NOMO-1 (cell line): Measurements from ENCODE around the gene DLK1.

Experiments
- DNase-seq, 2 experiments: peaks; one replicate each; lab custom pipeline; 2025; ENCODE audit not compliant: unreplicated experiment in 2 of 2; lab: John Stamatoyannopoulos, UW

DLK1 gene

DNA sequence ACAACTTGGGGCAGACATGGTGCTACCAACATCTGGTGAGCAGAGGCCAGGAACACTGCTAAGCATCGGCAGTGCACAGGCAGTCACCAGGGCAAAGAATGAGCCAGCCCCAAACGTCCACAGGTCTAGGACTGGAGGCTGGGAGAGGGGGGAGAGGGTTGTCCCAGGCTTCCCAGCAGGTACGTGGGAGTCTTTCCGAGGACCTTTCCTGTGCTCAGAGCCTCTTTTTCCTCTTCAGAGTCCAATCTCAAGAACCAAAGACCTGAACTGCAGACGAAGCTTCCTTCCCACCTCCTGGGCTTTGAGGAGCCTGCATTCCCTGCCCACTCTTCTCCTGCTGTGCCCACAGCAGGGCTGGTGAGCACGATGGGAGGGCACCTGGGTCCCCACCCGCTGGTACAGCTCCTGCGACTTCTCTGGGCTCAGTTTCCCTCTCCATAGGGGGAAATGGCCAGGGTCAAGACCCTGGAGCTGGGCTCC lies 48.7 kb downstream of the DLK1 start:
- DNase-seq, result no peak

DNA sequence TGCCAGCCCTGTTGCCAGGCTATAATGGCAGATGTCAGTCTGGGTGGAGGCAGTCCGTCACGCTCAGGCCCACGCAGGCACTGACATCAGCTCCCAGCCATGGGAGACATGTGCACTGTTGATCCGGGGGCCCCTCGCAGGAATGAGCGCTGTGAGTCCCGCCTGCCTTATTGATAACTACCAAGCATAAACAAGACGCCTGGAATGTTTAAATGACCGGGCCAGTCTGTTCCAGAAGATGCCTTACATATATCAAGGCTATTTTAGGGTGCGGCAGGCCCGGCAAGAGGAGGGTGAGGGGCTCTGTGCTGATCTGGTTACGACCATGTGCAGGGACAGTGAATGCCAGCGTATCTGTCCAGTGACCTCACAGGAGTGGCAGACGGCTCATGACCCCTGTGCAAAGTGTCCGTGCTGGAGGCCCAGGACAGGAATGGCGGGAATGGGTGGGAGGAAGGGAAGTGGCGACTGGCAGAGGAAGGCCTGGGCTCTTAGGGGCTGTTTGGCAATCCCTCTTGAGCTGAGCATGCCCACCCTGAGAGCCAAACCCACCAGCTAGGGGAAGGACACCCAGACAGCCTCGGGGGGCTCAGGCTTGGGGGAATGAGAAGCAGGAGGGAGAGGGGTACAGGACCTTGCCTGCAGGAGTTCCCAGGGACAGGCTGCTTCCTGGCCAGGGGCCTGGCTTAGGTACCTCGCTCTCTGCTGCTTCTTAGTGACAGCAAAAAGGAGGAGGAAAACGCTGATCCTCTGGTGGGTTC lies 49.3 kb downstream of the DLK1 start:
- no peak for DNase-seq

DNA sequence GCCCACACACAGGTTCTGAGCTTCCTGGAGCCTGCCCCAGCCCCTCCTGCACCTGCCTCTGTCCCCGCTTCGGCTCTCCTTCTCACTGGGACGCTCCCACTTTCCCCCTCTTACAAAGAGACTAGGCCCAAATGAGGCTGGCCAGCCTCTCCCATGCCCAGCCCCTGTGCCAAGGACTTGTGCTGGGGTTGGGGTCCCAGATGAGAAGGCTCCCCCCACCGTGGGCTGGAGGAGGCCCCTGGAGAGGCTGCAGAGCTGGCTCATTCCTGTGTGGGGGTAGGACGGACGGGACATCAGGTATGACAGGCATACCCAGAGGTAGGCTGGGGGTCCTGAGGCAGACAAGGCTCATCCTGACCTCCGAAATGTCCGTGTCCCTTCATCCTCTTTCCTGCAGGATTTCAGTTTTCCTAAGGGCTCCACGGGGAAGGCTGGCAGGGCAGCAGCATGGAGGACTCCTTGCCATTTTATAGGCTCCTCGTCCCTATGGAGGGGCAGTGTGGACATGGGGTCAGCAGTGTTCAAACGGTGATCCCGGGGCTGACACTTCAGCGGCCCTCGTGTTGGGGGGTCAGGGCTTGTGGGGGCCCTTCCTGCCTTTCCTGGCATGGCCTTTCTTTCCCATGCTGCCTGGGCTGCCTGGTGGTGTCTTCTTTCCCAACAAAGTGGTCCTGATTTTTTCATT lies 50.1 kb downstream of the DLK1 start:
- no peak for DNase-seq

DNA sequence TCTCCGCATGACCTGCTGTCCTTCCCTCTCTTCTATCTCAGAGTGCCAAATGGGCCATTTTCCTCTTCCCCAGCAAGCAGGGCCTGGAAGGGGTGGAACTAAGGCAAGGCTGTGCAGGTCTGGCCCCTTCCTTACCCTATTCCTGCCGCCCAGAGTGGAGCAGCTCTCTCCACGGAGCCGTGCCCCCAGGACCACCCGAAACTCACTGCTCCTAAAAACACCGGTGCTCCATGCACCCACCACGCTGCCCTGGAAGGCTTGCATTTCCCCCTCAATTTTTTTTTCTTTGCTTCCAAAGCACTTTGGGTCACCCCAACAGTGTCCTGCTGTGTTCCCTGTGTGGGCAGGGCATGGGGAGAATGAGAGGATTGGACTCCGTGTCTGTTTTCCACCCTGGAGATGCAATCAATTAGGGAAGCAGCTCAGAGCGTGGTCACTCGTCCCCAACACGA lies 50.7 kb downstream of the DLK1 start:
- DNase-seq, result no peak

DNA sequence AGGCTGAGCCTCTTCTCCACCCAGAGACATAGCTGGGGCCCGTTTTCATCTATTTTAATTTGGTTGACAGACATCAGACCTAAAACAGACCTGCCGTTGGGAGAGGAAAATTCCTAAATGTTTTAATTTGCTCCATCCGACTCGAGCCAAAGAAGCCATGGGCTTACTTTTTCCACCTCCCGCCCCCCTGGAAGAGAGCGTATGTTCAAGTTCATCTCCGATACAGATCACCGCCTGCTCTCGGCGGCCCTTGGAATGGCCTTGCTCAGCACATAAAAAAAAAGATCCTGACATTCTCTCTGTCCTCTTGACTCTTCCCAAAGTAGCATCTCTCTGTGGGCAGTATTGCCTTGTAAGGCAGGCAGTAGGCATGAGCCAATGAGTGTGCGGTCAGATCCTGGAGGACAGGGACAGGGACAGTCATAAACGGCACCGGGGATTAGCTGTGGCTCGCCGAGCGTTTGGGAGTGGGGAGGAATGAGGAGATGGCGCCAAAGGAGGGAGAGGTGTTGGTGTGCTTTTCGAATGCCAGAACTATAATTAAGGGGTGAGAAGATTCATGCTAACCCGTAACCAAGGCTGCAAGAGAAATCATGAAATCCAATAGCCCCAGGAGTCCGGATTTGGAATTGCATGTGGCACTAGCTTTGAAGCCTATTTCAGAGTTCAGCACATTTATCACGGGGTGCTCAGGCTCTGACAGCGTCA lies 51.3 kb downstream of the DLK1 start:
- DNase-seq, result no peak

DNA sequence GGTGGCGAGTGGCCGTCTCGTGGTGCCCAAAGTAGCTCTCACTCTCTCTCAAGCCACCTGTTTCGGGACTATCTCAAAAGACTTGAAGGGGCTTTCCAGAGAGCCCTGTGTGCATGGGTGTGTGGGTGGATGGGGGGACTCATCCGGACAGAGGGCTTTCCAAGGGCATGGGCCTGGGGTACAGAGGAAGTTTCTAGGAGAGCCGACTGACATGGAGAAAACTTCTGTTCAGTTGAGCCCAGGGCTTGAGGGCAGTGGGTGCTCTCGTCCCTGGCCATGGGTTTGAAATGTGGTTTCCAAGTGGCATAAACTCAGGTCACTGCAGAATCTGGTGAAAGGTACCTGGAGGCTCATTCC lies 51.8 kb downstream of the DLK1 start:
- no peak for DNase-seq

DNA sequence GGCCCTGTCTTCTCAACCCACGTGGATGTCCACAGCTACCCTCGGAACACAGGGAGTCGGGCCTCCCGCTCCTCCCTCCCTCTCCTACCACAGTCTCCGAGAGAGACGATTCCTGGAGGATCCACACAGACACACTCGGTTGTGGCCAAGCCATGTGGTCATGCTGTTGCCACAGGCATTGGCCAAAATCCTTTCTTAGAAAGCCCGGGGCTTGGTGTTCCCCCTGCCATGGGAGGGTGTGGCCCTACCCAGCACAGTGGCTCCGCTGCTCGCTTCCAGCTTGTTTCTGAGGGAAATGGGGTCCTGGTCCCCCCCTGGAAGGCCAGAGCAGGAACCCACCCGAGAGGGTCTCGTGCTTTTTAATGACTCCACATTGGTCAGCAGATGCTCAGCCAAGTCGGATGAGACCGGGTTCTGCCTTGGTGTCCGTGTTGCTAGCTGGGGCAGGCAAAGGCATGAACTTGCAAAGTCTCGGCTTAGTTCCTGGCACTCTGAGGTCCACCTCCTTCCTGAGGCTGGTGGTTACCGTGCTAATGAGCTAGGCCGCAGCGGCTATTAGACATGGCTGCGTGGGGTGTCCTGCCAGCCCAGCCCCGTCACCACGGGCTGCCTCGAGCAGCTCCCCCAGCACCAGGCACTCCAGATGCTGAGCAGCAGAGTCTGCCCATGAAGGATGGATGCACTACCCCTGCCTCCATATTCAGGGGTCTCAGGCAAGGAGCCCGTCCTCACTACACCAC lies 52.4 kb downstream of the DLK1 start:
- DNase-seq, result no peak

DNA sequence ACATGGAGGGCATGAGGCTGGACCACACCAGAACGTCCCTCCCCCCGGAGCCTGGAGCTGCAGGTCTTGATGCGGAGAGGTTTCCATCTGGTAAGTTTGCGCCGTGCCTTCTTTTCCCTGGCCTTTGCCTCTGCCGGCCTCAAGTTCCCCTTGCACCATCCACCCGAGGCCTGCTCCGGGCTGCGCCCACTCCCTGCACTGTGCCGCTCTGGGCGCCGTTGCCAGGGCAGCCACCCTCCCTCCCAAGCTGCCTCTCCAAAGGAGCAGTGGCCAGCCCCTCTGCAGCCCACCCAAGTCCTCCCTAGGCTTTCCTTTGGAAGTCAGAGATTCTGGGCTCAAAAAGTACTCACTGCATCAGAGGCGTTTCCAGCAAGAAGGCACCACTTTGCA lies 53.0 kb downstream of the DLK1 start:
- no peak for DNase-seq

DNA sequence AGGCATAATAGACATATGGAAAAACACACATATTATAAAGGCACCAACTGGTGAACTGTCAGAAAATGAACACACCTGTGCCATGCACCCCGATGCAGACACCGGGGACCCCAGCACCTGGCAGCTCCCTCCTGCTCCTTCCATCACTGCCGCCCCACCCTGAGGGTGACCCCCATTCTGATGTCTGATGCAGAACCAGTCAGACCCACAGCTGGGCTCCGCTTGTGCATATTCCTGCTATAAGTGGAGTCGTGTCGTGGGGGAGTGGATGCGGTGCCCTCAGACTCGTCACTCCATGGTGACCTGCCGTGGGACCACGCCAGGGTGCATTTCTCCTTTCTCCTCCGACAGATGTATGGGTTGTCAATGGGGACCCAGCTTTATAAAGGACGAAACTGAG lies 53.6 kb downstream of the DLK1 start:
- DNase-seq, result no peak

DNA sequence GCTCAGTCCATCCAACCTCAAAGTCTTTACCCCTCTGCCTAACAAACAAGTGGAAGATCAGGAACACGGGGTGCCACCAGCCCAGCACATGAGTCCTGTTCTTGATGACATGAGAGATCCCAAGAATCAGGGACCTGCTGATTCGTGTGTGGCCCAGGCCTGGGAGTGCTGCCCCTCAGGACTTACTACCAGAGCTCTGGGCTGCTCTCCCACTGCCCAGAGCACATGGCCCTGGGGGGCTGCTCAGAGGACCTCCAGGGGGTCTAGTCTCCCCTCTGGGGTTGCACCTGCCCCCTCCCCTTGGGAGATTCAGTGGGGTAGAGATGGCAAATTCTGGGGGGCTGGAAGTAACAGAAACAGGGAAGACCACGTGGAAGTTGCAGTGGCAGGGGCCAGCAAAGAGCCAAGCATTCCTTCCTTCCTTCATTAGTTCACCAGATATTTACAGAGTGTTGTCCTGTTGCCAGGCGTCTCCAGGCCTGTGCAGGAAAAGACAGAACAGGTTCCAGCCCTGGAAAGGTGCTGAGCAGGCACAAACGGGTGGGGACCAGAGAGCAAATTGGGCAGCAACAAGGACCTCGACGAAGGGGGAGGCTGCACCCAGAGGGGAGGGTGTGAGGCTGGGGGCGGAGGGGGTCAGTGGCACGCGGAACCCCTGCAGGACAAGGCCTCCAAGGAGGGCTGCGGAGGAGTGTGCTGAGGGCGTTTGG lies 54.1 kb downstream of the DLK1 start:
- DNase-seq, result no peak

DNA sequence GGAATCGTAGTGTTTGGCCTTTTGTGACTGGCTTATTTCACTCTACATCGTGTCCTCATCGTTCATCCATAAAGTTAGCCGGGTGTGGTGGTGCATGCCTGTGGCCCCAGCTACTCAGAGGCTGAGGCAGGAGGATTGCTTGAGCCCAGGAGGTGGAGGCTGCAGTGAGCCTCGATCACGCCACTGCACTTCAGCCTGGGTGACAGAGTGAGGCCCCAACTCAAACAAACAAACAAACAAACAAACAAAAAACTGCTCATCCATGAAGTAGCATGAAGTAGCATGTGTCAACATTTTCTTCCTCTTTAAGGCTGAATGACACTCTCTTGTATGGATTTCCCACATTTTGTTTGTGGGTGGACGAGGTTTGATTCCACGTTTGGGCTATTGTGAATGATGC lies 55.3 kb downstream of the DLK1 start:
- no peak for DNase-seq

DNA sequence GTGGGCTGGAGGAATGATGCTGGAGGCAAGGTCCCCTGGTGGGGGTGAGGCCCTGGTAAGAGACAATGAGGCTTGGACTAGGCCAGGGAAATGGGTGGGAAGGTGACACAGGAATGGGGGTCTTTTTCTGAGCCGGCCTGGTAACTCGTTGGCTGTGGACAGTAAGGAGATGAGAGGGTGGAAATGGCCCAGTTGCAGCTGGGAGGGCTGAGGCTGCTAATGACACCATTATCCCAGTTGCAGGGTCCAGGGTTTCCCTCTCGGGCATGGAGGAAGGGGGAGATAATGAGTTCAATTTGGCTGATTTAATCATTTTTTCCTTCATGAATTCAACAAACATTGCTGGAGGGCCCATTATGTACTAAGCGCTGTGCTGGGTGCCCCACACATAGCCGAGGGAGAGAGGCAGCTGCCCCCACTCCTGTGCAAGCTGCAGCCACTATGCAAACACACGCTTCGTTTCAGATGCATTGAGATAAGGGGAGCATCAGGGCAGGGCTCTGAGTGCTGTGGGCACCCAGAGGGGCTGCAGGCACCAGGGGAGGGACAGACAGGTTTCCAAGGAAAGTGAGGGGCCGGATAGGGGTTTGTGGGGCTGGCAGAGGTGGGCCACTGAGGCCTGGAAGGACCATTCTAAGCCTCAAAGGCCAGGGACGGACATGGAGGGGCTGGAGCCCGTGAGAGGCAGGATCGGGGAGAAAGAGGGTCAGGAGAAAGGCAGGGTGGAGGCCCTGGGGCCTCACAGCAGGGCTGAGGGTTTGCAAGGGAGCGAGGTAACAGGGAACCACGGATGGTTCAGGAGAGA lies 56.0 kb downstream of the DLK1 start:
- DNase-seq, result no peak

DNA sequence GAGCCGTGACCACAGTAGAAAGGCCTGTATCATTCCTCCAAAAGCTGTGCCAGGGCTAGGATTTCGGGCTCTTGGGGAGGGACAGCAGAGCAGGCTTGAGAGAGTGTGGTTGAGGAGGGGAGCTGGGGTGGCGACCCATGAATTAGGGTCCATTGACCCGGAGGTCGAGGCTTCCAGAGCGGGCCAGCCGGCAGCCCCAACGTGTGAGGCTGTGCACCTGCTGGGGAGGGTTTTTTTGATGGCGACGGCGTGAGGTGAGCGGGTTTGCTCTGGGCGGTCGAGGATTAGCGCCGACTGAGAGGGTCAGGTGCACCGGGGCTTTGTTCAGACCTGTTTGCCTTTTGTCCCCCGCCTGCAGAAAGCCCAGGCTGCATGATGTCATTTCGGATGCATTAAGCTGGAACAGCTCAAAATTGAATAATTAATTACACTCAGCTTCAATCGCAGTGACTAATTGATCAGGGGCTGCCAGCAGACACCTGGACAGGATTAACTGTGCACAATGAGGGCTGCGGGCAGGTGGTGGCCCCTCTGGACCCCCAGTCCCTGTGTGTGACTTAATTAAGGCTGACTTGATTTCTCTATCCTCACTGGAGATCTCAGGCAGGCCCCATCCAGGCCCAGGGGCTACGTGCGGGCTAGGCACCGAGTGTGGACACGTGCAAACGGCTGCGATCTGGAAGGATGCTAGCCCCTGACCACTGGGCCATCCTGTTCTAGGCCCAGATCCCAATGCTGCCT lies 57.1 kb downstream of the DLK1 start:
- no peak for DNase-seq

DNA sequence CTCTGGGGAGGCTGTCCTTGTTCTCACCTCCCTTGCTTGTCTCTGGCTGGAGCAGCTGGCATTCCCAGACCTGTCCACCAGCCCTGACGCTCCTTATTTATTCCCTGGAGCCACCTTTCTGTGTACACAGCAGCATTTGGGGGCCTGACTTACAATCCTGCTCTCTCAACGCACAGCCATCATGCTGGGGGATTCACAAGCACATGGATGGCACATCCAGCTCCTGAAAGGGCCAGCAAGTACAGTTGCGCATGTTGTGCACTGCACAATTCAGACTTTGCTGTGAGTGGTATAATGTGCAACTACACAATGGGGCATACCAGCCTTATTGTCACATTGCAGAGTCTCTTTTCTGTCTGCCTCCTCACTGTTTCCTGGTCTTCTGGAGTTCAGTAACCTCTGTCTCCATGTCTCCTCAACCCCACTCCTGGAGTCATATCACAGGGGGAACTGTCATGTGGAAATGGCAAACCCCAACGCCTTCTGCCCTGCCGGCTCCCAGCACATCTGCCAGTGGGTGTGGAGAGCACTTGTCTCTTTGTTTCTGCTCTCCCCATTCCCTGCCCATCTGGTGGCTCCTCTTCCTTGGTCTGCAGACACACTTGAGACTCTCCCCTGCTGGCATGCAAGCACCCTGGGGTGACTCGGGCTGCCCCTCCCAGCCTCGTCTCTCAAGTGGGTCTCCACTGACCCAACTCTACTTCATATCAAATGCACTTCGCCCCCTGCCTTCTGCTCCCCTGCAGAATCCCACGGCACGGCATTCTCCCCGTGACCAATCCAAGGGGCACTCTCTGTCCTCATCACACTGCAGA lies 58.0 kb downstream of the DLK1 start:
- DNase-seq, result no peak

DNA sequence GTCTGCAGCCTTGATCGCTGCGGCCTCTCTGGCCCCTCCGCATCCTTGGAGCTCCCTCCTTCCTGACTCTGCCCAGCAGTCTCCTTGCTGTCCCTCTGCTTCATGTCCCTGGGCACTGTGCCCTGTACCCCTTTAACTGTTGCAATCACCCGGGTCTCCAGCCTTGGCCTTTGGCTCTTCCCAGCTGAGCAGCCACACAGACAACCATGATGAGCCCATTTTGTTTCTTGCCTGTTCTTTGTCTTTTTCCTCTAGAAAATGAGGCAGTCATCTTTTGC lies 58.6 kb downstream of the DLK1 start:
- no peak for DNase-seq

DNA sequence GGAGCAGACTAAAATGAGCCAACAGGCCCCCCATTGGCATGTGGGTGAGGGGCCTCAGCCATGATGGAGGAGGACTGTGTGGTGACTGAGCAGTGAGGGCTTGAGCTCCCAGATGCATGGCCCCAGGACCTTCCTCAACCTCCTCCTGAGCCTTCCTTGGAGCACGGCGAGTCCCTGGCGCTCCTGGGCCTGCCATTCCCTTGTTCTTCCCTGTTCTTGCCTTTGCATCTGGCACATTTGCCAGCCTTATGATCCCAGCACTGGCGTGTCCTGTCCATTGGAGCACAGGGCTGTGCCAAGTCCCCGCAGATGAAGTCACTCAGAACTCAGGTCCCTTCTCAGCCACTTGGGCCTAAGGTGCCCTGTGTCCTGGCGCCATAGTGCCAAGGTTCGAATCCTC lies 58.9 kb downstream of the DLK1 start:
- DNase-seq, result no peak

DNA sequence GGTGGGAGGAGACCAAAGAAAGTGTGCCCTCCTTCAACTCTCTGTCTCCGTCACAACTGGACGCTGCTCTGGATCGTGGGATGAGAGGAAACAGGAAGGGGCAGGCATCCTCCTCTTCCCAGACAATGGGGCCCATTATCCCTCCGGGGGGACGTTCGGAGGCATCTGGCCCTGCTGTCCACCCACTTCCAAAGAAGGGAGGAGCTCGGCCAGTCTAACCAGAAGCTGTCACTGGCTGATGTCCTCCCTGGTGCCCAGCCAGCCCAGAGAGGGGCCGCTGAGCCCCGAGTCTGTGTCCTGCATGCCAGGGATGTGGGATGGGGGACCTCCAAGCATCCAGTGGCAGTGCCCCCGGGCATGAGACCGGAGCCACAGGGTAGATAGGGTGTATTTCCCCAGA lies 59.4 kb downstream of the DLK1 start:
- DNase-seq, result no peak

DNA sequence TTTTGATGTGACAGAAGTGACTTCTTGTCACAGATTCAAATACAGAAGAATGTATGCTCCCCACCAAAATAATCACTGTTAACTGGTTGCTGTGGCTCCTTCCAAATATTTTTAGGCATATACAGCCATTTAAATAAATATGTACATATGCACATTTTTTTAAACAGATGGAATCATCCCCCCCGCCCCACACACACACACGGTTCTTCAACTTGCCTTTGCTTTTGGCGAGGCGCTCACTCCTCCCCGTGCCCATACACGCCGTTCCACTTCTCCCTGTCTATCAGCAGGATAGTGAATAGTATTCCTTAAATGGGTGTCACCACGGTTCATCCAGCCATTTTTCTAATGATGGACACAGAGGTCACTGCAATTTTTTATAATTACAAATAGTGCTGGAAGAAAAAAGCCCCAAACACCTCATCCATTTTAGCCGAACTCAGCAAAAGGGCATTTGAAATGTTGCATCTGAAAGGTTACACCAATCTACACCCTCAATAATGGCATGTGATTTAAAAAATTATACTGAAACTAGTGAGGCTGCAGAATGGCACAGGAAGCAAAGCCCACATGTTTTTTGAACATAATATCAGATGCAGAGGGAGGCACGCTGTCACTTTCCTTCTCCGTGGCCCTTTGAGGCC lies 60.0 kb downstream of the DLK1 start:
- no peak for DNase-seq
